Heart left ventricle (tissue), 13 donors: Measurements from ENCODE around the gene CRACR2A.

Experiments used
- POLR2A ChIP-seq, 2 donors: fragments of 450-650 bp; IDR thresholded peaks; one replicate each; pipeline ENCODE4 v1.6.1; 2017; ENCODE audit warnings: antibody characterized with exemption in 2 of 2, mild to moderate bottlenecking in 2 of 2, moderate library complexity in 2 of 2
- TF ChIP-seq, protein P1 (sequence below), 12 donors: fragments of 200-600 bp; sonication (generic) in 4 of 12; IDR thresholded peaks; one replicate each; pipeline versions ENCODE4 v1.5.0 to v1.8.0; 2018 to 2022; ENCODE audit warnings: antibody characterized with exemption in 12 of 12, mild to moderate bottlenecking in 5 of 12
- donor health status: ischemic (EF 13 %, LVEDD 7.1; RV severe dilation, severe dysfunction).
- donor health status: DM: no; HTN: yes; CAD: no.
- donor health status: DM: no; HTN: no; CAD: no.
- donor health status: ischemic (EF 25% LVEDD 6.9; RV normal size, moderate dysfunction).
- donor health status: ischemic (EF 25% LVEDD 5.7; RV mildly dilated, moderate dysfunction).
- donor health status: ischemic (EF 35%, LVEDD 5.7; RV mildly dilated, moderate dysfunction).
- donor health status: nonischemic (EF 11% LVEDD 7.7; RV severe dilation, severe dysfunction).
- donor health status: DM: yes; HTN: yes; CAD: no.
- donor health status: PGD.
- donor health status: ischemic (EF 29% LVEDD 5.4; RV normal size, mild dysfunction).
- donor health status: nonischemic (EF 23%, LVEDD 6.1; RV moderate dilation, normal function).

DNA sequence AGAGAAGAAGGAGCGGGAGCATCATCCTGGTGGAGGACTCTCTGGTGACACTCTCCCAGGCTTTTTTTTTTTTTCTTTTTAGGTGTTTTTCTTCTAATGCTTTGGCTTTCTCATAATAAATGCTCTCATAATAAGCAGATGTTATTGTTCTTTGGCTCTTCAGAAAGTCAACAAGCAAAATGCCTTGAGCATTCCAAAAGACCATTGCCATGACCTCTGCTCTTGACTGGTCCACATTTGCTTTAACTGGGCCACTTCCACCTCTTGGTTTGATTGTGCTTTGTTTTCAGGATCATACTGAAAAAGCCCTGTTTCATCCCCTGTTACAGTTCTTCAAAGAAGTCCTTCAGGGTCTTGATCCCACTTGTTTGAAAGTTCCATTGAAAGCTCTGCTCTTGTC, 36.9 kb downstream of the CRACR2A start:
- TF ChIP-seq, protein P1, sequence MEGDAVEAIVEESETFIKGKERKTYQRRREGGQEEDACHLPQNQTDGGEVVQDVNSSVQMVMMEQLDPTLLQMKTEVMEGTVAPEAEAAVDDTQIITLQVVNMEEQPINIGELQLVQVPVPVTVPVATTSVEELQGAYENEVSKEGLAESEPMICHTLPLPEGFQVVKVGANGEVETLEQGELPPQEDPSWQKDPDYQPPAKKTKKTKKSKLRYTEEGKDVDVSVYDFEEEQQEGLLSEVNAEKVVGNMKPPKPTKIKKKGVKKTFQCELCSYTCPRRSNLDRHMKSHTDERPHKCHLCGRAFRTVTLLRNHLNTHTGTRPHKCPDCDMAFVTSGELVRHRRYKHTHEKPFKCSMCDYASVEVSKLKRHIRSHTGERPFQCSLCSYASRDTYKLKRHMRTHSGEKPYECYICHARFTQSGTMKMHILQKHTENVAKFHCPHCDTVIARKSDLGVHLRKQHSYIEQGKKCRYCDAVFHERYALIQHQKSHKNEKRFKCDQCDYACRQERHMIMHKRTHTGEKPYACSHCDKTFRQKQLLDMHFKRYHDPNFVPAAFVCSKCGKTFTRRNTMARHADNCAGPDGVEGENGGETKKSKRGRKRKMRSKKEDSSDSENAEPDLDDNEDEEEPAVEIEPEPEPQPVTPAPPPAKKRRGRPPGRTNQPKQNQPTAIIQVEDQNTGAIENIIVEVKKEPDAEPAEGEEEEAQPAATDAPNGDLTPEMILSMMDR (IDR thresholded peaks at IDR 0.05) = no peak
- no peak for TF ChIP-seq POLR2A (IDR thresholded peaks at IDR 0.05)
